PC-3 (cell line): ENCODE results near the gene MGAT2. TPM values are rescaled to one million over a fixed set of nuclear protein-coding genes. Genes with fewer than 3 reads are reported as not detected.

Experiments used
- ATAC-seq: fragments of 200-7000 bp; cut with Tn5 transposase; 2 replicates; pipeline ENCODE4 v1.9.1; 2020; ENCODE audit warnings: mild to moderate bottlenecking, moderate library complexity
- BruUV-seq: library from RNA; stranded (reverse); fragments of 400-500 nt; replicated peaks from 2 replicates; lab custom pipeline; 2021; lab: Mats Ljungman, UMichigan
- CTCF ChIA-PET: fragments of 300-600 bp; sonication (Branson Sonifier 250); formaldehyde crosslinking; loops from one replicate; lab custom pipeline; 2022; ENCODE audit warnings: antibody characterized with exemption; lab: Charles Lee
- POLR2A ChIA-PET: fragments of 300-600 bp; sonication (Branson Sonifier 250); formaldehyde crosslinking; loops from one replicate; lab custom pipeline; 2022; ENCODE audit warnings: antibody characterized with exemption; ENCODE audit not compliant: unreplicated experiment; lab: Charles Lee
- DNase-seq: peaks from one replicate; pipeline ENCODE4 v3.0.0-alpha.2; 2015
- H2AFZ ChIP-seq: fragments of 300-600 bp; sonication (generic); 2 replicates; pipeline ENCODE4 v1.6.0; 2016; ENCODE audit warnings: antibody characterized with exemption, low read length
- H3F3A ChIP-seq: fragments of 300-600 bp; sonication (generic); one replicate; pipeline ENCODE4 v1.6.0; 2017; ENCODE audit warnings: antibody characterized with exemption, low read length, control low read depth, mild to moderate bottlenecking; ENCODE audit not compliant: unreplicated experiment
- H3K27ac ChIP-seq: fragments of 300-600 bp; sonication (generic); 2 replicates; pipeline ENCODE4 v1.5.1; 2016; ENCODE audit warnings: mild to moderate bottlenecking, low read length
- H3K27me3 ChIP-seq: fragments of 300-600 bp; sonication (generic); 2 replicates; pipeline ENCODE4 v1.6.1; 2016; ENCODE audit warnings: low read length, mixed read lengths
- H3K36me3 ChIP-seq: fragments of 300-600 bp; sonication (generic); 2 replicates; pipeline ENCODE4 v1.6.1; 2016; ENCODE audit warnings: low read depth, mixed run types, low read length, mixed read lengths
- H3K4me1 ChIP-seq: fragments of 300-600 bp; sonication (generic); 2 replicates; pipeline ENCODE4 v1.5.1; 2016; ENCODE audit warnings: low read length; ENCODE audit not compliant: insufficient read depth
- H3K4me2 ChIP-seq: fragments of 300-600 bp; sonication (generic); 2 replicates; pipeline ENCODE4 v1.6.0; 2016; ENCODE audit warnings: low read length
- H3K4me3 ChIP-seq: fragments of 300-600 bp; sonication (generic); 2 replicates; pipeline ENCODE4 v1.5.1; 2016; ENCODE audit warnings: mild to moderate bottlenecking, low read length, mixed read lengths
- H3K79me2 ChIP-seq: fragments of 300-600 bp; sonication (generic); 2 replicates; pipeline ENCODE4 v1.6.1; 2017; ENCODE audit warnings: low read length, mixed read lengths
- H3K9ac ChIP-seq: fragments of 300-600 bp; sonication (generic); 2 replicates; pipeline ENCODE4 v1.6.0; 2016; ENCODE audit warnings: mild to moderate bottlenecking, low read length
- H3K9me2 ChIP-seq: fragments of 300-600 bp; sonication (generic); replicated peaks from 2 replicates; pipeline ENCODE4 v1.6.1; 2016; ENCODE audit warnings: mixed run types, low read length, mixed read lengths
- H3K9me3 ChIP-seq: fragments of 300-600 bp; sonication (generic); 2 replicates; pipeline ENCODE4 v1.6.1; 2016; ENCODE audit warnings: low read length, mixed read lengths
- H4K20me1 ChIP-seq: fragments of 300-600 bp; sonication (generic); 2 replicates; pipeline ENCODE4 v1.6.1; 2016; ENCODE audit warnings: low read length, mixed read lengths
- EZH2 ChIP-seq: fragments of 300-600 bp; sonication (generic); IDR thresholded peaks from one replicate; pipeline ENCODE4 v1.6.1; 2017; ENCODE audit warnings: antibody characterized with exemption, mild to moderate bottlenecking, low read length; ENCODE audit not compliant: unreplicated experiment
- EZH2phosphoT487 ChIP-seq: fragments of 300-600 bp; sonication (generic); IDR thresholded peaks from 2 replicates; pipeline ENCODE4 v1.6.1; 2018; ENCODE audit warnings: mild to moderate bottlenecking, antibody characterized with exemption, low read length, borderline replicate concordance
- intact Hi-C: fragments of 100-400 bp; cut with micrococcal nuclease; formaldehyde crosslinking; loops from 2 replicates; pipeline ENCODE4 v1.9.0; 2023
- total RNA-seq: library from RNA; depleted of rRNA; stranded (reverse); fragments of >200 nt; gene quantifications from 2 replicates; pipeline ENCODE4 v1.2.3, GENCODE V29; 2014
- TF ChIP-seq, protein P1 (sequence below): fragments of 300-600 bp; sonication (generic); conservative IDR thresholded peaks from 2 replicates; pipeline ENCODE4 v1.5.1; 2017; ENCODE audit warnings: antibody characterized with exemption, low read depth, mild to moderate bottlenecking, low read length

The MGAT2 gene
- total RNA-seq, 1 experiment from 2014 or later = 39.5 TPM

GRCh38 chr14:49623941-49624839 is 3.6 kb downstream of the MGAT2 start:
- Histone ChIP-seq H3K27me3 (no peaks in the 10 kb centered on the region), H3K79me2 (peaks cover 88% of the 10 kb centered on the region), H3K4me1 (peaks cover 27% of the 10 kb centered on the region), H3K27ac (peak overlapping the region; percentile 41), H4K20me1 (peaks cover 23% of the 10 kb centered on the region), H2AFZ (no peak overlapping the region), H3K9me3 (no peaks in the 10 kb centered on the region), H3K9ac (peak overlapping the region; percentile 92; the same call in 1 of the 2 replicates), H3K36me3 (peaks cover 8% of the 10 kb centered on the region; the same call in 1 of the 2 replicates), H3F3A (peaks cover 5% of the 10 kb centered on the region), H3K9me2 (no peaks in the 10 kb centered on the region), H3K4me3 (peak overlapping the region; percentile 92), H3K4me2 (peak overlapping the region; percentile 96)
- ATAC-seq (peak; percentile 9), DNase-seq (peak; percentile 80)
- no TSS peak for BruUV-seq
- POLR2A ChIA-PET = interaction anchor here (0.5 to 1.5 kb wide), 7 partner anchors 8 to 379 kb away, joined by 3 to 18 read pairs (median 3); partner anchors contain the start of genes KLHDC2 and RPS29
- TF ChIP-seq EZH2 = no peak
- no peak for TF ChIP-seq EZH2phosphoT487
- TF ChIP-seq, protein P1, sequence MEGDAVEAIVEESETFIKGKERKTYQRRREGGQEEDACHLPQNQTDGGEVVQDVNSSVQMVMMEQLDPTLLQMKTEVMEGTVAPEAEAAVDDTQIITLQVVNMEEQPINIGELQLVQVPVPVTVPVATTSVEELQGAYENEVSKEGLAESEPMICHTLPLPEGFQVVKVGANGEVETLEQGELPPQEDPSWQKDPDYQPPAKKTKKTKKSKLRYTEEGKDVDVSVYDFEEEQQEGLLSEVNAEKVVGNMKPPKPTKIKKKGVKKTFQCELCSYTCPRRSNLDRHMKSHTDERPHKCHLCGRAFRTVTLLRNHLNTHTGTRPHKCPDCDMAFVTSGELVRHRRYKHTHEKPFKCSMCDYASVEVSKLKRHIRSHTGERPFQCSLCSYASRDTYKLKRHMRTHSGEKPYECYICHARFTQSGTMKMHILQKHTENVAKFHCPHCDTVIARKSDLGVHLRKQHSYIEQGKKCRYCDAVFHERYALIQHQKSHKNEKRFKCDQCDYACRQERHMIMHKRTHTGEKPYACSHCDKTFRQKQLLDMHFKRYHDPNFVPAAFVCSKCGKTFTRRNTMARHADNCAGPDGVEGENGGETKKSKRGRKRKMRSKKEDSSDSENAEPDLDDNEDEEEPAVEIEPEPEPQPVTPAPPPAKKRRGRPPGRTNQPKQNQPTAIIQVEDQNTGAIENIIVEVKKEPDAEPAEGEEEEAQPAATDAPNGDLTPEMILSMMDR = no peak
- CTCF ChIA-PET = interaction anchor here (0.5 to 1.2 kb wide), 7 partner anchors 10 to 228 kb away, joined by 3 to 7 read pairs (median 3); partner anchors contain the start of genes LRR1 and NEMF
- intact Hi-C loops = loop anchor here (2.0 to 5.0 kb wide), 2 partner anchors 68 to 161 kb away; partner anchors contain the start of gene KLHDC1

- Histone ChIP-seq H3K27me3 (no peaks in the 10 kb centered on the region), H3K4me2 (peak overlapping the region; percentile 81), H3K9me2 (no peaks in the 10 kb centered on the region), H3K9ac (peak overlapping the region; percentile 99), H3K79me2 (peaks cover 95% of the 10 kb centered on the region), H3K36me3 (peaks cover 14% of the 10 kb centered on the region), H3K4me1 (peaks cover 28% of the 10 kb centered on the region), H3K4me3 (peak overlapping the region; percentile 71), H2AFZ (peak overlapping the region; percentile 91), H3F3A (no peaks in the 10 kb centered on the region), H4K20me1 (peaks cover 14% of the 10 kb centered on the region), H3K9me3 (no peaks in the 10 kb centered on the region), H3K27ac (peak overlapping the region; percentile 88)
- intact Hi-C loops = loop anchor here (1.0 to 2.0 kb wide), 5 partner anchors 47 to 218 kb away; partner anchors contain the start of genes KLHDC1, NEMF and RPS29
- CTCF ChIA-PET = interaction anchor here (0.5 to 1.5 kb wide), 19 partner anchors 8 to 356 kb away, joined by 3 to 21 read pairs (median 5); partner anchors contain the start of genes KLHDC2, MGAT2, NEMF and RPL36AL
- POLR2A ChIA-PET = interaction anchor here (0.5 to 1.6 kb wide), 10 partner anchors 10 to 1371 kb away, joined by 3 to 25 read pairs (median 6); partner anchors contain the start of genes KLHDC2, MGAT2, RPL36AL and RPS29
- BruUV-seq = no TSS peak
- TF ChIP-seq, protein P1 = peak; percentile 94
- TF ChIP-seq EZH2 = no peak
- DNase-seq (peak; percentile 97), ATAC-seq (peak; percentile 78)
Observed at GRCh38 chr14:49633640-49634546, 13.3 kb downstream of the MGAT2 start.
